Transverse colon (tissue), 4 donors: Measurements from ENCODE around the gene SPATA6L.
A peak's percentile ranks its signal among the peaks of the same experiment; 100 is the strongest.

Experiments used
- CTCF ChIP-seq, 5 experiments: fragments of 200-600 bp in 3 of 5; fragments of 450-650 bp in 2 of 5; sonication (generic) in 3 of 5; IDR thresholded peaks; 1 replicate in 2 of 5; 2 replicates in 3 of 5; pipeline ENCODE4 v1.5.1; 2016 to 2017; ENCODE audit warnings: antibody characterized with exemption in 5 of 5, inconsistent platforms in 3 of 5, mild to moderate bottlenecking in 2 of 5, moderate library complexity in 1 of 5
- POLR2AphosphoS5 ChIP-seq, 3 donors: sonication (generic); formaldehyde crosslinking; IDR thresholded peaks; one replicate each; pipeline ENCODE4 v1.6.1; 2016; ENCODE audit warnings: antibody characterized with exemption in 3 of 3

GRCh38 chr9:4640027-4640426 is 26.3 kb downstream of the SPATA6L start:
- TF ChIP-seq CTCF (IDR thresholded peaks at IDR 0.05): peak; percentile 33 to 44 (median 40)
- TF ChIP-seq POLR2AphosphoS5 (IDR thresholded peaks at IDR 0.05): no peak
